GM18858 (cell line): ENCODE measurements around the gene HACD1.

Experiments
- ATAC-seq: cut with Tn5 transposase; IDR thresholded peaks from one replicate; pipeline ENCODE4 v1.9.1; 2021; ENCODE audit not compliant: unreplicated experiment

Gene HACD1

GRCh38 chr10:17586821-17587234, 30.3 kb downstream of the HACD1 start:
- peak; percentile 43 for ATAC-seq

GRCh38 chr10:17585016-17585415, 32.2 kb downstream of the HACD1 start:
- ATAC-seq = peak; percentile 83

GRCh38 chr10:17580885-17581284, 36.3 kb downstream of the HACD1 start:
- no peak for ATAC-seq

GRCh38 chr10:17578603-17579002, 38.6 kb downstream of the HACD1 start:
- ATAC-seq = no peak

- no peak for ATAC-seq
These were observed 40.4 kb downstream of the HACD1 start for GRCh38 chr10:17576768-17577167.

GRCh38 chr10:17564911-17565310, 52.3 kb downstream of the HACD1 start:
- ATAC-seq = no peak

DNA sequence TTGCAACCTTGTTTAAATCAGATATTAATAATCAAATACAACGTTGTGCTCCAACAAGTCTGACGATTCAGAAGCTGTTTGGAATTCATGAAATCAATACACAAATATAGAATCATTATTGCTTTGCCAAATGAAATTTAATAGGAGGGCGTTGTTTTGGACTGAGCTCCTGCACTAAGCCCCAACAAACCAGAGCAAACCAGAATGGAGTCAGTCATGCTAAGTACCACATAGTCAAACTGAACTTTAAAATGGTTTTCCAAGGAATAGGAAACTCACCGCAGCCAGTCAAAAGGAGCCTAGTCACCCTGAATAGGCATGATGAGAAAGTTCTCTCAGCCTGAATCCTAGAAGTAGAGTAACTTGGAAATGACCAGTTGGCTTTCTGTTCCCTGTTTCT, 53.7 kb downstream of the HACD1 start:
- ATAC-seq = no peak

GRCh38 chr10:17562614-17563013, 54.6 kb downstream of the HACD1 start:
- ATAC-seq = no peak

DNA sequence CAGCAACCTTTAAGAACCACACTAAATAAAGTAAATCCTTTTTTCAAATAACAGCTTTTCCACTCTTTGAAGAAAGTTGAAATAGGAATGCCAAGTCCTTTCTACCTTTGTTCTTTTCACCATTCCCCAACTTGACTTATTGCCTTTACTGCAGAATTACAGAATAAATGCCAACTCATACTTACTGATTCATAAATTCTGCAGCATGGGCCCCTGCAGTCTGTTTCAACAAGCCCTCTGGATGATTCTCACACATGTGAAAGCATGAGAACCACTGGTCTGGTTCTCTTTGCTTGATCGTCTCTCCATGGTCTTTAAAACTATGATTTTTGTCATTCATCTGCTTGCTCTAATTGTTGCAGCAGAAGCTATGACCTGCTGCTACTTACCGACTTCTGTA, 56.1 kb downstream of the HACD1 start:
- no peak for ATAC-seq

GRCh38 chr10:17557459-17557858, 59.7 kb downstream of the HACD1 start:
- ATAC-seq = no peak

- no peak for ATAC-seq
These were observed 68.4 kb downstream of the HACD1 start for GRCh38 chr10:17548770-17549169.

DNA sequence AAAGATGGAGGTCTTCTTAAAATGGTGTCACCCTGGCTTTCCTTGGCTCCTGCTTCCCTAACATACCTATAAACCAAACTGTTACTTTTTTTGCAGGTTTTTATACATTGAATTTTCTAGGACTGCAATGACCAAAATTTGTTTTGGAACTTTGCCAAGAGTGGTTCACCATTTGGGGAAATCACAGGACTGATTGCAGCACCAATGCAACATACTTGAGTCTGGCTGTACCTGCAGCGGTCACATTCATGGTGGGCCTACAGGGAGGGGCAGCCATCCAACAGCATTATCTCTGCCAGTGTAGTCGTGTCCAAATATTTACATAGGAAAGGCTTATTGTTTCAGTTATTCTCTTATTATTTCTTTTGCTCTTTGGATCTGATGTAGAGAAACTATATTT, 69.0 kb downstream of the HACD1 start:
- no peak for ATAC-seq

DNA sequence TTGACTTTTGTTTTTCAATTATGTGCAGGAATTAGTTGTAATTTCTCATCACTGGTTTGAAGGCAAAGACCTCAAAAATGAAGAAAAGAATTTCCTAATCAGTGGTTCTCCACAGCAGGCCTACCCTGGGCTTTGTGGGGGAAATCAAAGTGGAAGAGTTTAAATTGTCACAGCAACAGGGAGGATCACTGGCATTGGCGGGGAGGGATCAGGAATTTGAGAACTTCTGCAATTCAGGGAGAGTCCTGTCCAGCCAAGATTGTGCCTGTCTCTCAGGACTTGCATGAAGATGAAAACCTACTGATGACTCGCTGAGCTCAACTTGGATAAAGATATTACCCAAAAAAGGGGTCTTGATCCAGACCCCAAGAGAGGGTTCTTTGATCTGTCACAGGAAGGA, 70.1 kb downstream of the HACD1 start:
- no peak for ATAC-seq

DNA sequence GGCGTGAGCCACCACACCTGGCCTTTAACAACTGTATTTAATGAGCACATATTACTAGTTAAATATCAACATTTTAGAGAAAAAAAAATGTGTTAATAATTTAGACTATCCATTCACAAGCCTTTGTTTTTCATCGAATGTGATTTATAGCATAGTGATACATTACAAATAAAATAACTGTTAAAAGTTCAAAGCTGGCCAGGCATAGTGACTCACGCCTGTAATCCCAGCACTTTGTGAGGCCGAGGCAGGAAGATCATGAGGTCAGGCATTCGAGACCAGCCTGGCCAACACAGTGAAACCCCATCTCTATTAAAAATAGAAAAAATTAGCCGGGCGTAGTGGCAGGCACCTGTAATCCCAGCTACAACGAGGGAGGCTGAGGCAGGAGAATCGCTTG, 72.7 kb downstream of the HACD1 start:
- no peak for ATAC-seq
